HG03280 (cell line): ENCODE results near the gene STX1B.

ENCODE experiments used
- ATAC-seq: cut with Tn5 transposase; IDR thresholded peaks from one replicate; pipeline ENCODE4 v1.9.1; 2021; ENCODE audit warnings: mild to moderate bottlenecking, moderate library complexity; ENCODE audit not compliant: unreplicated experiment

STX1B gene

DNA sequence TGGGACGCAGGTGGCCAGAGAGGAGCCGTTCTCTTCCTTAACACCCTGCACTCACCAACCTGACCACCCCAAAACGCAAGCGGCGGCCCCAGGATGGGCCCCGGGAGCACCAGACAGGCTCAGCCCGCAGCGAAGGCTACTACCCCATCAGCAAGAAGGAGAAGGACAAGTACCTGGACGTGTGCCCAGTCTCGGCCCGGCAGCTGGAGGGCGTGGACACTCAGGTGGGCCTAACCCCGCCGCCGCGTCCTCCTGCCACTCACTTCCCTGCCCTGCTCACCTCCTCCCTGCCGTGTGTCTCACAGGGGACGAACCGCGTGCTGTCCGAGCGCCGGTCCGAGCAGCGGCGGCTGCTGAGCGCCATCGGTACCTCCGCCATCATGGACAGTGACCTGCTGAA, 30.0 kb downstream of the STX1B start:
- no peak for ATAC-seq

DNA sequence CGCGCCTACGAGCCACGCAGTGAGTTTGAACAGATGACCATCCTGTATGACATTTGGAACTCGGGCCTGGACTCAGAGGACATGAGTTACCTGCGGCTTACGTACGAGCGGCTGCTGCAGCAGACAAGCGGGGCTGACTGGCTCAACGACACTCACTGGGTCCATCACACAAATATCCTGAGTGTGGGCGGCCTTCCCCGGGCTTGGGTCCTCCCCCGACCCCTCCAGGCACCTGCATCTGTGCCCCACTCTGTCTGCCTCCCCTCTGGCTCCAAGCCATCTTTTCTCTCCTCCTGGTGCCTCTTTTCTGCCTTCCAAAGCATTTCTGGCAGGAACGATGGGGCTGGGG, 30.4 kb downstream of the STX1B start:
- no peak for ATAC-seq

DNA sequence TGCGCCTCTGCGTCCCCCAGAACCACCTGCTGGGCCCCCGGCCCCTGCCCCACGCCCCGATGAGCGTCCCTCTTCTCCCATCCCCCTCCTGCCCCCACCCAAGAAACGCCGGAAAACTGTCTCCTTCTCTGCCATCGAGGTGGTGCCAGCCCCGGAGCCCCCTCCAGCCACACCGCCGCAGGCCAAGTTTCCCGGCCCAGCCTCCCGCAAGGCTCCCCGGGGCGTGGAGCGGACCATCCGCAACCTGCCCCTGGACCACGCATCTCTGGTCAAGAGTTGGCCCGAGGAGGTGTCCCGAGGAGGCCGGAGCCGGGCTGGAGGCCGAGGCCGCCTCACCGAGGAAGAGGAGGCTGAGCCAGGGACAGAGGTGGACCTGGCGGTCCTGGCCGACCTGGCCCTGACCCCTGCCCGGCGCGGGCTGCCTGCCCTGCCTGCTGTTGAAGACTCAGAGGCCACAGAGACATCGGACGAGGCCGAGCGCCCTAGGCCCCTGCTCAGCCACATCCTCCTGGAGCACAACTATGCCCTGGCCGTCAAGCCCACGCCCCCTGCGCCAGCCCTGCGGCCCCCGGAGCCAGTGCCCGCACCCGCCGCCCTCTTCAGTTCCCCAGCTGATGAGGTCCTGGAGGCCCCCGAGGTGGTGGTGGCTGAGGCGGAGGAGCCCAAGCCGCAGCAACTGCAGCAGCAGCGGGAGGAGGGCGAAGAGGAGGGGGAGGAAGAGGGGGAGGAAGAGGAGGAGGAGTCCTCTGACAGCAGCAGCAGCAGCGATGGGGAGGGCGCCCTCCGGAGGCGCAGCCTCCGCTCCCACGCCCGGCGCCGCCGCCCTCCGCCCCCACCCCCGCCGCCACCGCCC, 31.0 kb downstream of the STX1B start:
- ATAC-seq = no peak

DNA sequence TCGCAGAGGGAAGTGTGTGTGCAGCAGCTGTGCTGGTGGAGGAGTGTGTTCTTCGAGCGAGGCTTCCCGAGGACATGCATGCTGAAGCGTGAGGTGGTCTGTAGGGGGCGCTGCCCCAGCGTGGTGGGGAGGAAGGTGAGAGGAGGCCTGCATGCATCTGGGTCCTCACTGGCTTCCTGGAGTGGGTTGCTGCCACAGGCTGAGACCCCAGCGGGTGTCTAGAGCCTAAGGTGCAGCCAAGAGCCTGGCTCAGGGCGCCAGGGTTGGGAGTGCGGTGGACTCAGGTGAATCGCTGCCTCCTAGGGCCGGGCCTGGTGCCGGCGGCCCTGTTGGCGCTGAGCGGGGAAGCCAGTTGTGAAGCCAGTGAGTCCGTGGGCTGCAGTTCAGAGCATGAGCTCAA, 32.9 kb downstream of the STX1B start:
- ATAC-seq = no peak

DNA sequence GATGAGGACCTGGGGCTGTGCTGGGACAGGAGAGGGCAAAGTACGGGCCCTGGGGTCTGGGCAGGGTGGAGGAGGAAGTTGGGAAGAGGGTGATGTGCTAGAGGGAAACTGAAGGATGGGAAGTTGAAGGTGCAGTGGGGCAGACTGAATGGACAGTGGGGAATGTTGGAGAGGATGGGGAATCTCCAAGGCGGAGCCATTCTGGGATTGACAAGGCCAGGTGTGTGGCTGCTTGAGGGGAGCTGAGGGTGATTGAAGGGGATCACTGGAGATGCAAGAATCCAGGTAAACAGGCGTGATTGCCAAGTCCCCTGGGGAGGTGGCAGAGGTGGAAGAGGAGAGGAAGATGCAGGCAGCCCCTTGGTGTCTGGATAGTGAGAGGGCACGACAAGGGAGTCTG, 34.0 kb downstream of the STX1B start:
- ATAC-seq = no peak

DNA sequence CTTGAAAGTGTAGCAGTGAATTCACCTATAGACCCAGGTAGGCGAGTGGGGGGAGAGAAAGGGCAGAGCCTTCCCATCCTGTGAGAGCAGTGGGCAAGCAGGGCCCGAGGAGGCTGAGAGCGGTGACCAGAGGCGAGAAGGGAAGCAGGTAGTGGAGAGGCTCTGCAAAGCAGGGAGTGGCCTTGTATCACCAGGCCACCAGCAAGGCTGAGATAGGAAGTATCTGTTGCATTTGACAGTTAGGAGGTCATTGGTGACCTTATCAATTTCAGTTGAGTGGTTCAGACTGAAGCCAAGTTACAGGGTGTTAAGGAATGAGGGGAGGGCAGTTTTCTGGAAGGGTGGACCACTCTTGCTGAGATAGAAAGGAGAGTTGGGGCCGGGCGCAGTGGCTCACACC, 36.1 kb downstream of the STX1B start:
- no peak for ATAC-seq

DNA sequence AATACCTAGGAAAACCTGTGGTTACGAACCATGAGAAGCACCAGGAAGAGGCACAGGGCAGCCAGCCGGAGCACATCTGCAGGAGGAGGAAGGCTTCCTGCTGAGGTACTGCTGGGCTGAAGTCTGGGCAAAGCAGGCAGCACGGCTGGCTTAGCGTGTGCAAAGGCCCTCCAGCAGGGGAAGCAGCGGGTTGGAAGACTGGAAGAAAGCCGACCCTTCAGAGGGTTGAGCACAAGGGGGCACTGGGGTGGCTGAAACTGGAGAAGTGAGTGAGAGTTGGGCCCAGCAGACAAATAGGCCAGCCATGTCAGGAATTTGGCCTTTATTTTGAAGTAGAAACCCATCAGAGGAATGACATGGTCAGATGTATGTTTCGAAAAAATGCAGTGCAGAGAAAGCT, 37.6 kb downstream of the STX1B start:
- no peak for ATAC-seq

DNA sequence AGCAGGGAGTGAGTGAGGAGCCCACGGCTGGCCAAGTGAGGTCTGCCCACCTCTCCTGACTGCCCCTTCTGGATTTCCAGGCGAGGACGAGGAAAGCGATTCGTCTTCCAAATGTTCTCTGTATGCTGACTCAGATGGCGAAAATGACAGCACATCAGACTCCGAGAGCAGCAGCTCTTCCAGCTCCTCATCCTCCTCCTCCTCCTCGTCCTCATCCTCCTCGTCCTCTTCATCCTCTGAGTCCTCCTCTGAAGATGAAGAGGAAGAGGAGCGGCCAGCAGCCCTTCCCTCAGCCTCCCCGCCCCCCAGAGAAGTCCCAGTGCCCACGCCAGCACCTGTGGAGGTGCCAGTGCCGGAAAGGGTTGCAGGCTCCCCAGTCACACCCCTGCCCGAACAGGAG, 39.1 kb downstream of the STX1B start:
- no peak for ATAC-seq

DNA sequence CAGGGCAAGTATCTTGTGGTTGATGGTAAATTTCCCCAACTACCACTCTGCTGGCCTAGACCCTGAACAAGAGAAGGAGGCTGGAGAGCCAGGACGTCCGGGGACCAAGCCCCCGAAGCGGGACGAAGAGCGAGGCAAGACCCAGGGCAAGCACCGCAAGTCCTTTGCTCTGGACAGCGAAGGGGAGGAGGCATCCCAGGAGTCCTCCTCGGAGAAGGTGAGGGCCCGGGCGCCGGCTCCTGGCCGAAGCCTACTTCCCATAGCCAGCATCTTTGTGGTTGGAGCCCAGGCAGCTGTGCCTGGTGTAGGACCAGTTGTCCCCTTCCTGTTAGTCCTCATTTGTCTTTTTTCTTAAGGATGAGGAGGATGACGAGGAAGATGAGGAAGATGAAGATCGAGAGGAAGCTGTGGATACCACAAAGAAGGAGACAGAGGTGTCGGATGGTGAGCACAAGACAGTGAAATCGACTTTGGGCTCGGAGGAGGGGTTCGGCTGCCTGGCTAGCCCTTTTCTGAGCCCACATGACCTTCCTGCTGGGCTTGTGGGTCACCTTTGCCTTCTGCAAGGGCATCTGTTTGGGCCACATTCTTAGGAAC, 41.1 kb downstream of the STX1B start:
- no peak for ATAC-seq

DNA sequence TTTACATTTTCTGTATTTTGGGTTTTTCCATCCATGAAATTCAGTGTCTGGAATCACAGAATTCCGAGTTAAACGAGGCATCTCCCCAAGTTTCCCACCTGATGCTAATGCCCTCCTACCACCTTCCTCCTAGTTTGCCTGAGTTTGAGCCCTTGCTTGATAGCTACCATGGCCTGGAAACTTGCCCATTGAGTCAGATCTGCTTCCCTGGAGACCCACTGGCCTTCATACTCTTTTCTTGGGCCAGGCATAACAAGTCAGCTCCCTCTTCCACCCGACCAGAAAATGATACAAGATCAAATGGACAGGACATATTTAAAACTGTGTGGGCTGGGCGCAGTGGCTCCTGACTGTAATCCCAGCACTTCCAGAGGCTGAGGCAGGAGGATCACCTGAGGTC, 42.6 kb downstream of the STX1B start:
- no peak for ATAC-seq

DNA sequence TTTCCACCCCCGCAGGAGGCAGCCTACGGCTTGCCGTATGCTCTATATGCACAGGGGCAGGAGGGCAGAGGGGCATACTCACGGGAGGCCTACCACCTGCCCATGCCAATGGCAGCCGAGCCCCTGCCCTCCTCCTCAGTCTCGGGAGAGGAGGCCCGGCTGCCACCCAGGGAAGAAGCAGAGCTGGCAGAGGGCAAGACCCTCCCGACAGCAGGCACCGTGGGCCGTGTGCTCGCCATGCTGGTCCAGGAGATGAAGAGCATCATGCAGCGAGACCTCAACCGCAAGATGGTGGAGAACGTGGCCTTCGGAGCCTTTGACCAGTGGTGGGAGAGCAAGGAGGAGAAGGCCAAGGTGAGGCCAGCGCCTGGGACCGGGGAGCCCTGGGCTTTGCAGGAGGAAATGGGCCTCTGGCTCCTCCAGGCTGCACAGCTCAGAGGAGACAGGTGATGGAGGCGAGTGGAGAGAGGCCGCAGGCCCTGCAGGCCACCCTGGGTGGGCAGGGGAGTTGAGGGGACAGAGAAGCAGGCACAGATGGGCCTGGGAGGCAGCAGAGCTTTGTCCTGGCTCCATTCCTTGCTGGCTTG, 44.3 kb downstream of the STX1B start:
- no peak for ATAC-seq

DNA sequence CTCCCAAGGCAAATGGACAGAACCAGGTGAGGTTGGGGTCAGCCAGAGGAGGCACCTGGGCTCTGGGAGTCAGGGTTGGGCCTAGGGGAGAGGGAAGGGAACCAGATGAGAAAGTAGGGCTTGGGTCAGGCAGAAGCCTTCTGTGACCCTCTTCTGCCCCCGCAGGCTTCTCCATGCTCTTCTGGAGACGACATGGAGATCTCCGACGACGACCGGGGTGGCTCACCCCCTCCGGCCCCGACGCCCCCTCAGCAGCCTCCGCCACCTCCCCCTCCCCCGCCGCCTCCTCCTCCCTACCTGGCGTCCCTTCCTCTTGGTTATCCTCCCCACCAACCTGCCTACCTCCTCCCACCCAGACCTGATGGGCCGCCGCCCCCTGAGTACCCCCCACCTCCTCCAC, 45.0 kb downstream of the STX1B start:
- no peak for ATAC-seq

DNA sequence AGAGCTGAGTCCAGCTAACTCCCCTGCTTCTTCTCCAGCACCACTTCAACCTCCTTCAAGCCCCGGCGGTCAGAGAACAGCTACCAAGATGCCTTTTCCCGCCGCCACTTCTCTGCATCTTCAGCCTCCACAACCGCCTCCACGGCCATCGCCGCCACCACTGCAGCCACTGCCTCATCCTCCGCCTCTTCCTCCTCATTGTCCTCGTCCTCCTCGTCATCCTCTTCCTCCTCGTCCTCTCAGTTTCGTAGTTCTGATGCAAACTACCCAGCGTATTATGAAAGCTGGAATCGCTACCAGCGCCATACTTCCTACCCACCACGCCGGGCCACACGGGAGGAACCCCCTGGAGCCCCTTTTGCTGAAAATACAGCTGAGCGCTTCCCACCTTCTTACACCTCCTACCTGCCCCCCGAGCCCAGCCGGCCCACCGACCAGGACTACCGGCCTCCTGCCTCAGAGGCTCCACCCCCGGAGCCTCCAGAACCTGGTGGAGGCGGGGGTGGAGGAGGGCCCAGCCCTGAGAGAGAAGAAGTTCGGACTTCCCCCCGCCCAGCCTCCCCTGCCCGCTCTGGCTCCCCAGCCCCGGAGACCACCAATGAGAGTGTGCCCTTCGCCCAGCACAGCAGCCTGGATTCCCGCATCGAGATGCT, 45.7 kb downstream of the STX1B start:
- no peak for ATAC-seq

DNA sequence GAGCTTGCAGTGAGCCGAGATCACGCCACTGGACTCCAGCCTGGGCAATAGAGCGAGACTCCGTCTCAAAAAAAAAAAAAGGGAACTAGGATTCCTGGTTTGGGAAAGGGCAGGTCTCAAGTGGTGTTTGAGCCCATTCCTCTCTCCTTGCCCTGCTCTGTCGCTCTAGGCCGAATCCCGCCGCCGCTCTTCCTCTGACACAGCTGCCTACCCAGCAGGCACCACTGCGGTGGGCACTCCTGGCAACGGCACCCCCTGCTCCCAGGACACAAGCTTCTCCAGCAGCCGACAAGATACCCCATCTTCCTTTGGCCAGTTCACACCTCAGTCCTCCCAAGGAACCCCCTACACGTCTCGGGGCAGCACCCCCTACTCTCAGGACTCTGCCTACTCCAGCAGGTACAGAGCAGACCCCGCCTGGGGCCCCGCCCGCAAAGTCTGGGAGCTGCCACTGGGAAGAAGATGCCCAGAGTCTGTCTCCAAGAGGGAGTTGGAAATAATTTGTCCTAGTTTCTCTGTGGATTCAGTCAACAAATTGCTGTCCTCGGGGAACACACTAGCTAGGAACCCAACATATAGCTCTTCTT, 46.4 kb downstream of the STX1B start:
- ATAC-seq = no peak

DNA sequence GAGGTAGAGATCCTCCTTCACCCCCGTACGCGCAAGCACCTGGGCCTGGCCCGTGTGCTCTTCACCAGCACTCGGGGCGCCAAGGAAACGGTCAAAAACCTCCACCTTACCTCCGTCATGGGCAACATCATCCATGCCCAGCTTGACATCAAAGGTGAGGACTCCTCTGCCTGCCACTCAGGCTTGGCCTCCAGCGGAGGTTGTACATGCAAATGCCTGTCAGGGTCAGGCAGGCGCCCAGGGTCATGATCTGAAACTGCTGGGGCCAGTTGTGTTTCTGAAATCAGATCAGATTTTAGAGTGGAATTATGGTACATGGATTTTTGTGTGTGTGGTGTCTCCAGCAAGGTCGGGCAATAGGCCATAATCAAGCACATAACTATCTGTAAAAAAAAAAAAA, 49.1 kb downstream of the STX1B start:
- no peak for ATAC-seq

DNA sequence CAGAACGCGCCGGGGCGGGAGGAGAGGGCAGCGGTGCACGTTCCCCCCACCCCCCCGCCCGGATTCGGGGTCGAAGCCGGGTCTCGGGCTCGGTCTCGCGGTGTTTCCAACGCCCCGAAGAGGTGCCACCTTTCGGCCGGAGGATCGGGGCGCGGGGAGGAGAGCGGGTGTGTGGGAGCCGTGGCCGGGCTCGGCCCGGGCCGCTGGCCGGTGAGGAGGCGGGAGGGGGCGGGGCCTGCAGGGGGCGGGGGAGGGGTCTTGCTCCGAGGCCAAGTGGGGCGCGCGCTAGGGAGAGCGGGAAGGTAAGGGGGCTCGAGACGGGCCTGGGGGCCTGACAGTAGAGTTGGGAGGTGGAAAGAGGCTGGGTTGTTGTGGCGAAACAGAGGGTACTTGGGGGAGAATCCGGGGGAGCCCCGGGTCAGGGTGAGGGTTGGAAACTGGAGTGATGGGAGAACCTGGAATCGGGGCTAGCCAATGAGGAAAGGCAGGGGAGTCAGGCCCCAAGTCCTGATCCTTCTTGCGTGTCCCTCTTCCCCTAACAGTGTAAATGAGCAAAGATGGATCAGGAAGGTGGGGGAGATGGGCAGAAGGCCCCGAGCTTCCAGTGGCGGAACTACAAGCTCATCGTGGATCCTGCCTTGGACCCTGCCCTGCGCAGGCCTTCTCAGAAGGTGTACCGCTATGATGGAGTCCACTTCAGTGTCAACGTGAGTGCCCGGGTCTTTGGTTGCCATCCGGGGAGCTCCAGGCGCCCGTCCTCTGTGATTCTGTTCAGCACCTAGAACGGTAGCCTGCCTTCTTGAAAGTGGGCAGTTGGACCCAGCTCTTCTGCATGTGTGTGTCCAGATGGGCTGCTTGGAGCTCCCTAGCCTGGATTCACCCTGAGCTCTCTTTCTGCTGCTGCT, 52.0 kb downstream of the STX1B start:
- peak; percentile 28 for ATAC-seq

DNA sequence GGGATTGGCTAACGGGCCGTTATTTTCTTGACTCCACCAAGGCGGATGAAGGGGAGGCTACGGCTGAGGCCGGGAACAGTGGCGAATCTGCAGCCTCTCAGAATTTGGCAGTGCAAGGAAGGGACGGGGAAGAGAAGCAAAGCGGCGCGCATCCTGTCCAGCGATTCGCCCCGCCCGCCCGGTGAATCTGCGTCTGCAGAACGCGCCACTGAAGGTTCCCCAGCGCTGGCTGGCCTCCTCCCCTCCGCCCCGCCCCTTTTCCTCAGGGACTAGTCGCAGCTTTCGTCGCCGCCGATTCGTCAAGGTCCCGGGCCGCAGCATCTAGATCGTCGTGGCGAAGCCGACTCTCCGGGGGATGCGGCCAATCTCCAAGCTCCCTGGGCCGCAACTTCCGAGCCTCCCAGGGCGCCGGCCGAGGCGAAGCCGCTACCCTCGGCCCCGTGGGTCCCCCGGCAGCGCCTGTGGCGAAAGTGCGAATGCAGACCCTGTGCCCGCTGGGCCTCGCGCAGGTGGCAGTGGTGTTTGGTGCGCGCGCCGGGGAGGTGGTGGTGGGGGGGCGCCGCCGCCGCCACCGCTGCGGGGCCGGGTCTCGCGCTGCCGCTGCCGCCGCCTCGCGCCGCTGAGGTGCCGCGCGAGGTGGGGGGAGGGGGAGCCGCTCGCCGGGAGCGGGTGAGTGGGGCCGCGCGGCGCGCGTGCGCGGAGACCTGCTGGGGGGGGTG, 52.8 kb downstream of the STX1B start, which contains the start of gene SETD1A:
TSS of gene SETD1A (plus strand) at position 299 of the 719 bp plus-strand sequence. CDS start 978 bp downstream, outside the sequence.
- ATAC-seq = peak; percentile 71

DNA sequence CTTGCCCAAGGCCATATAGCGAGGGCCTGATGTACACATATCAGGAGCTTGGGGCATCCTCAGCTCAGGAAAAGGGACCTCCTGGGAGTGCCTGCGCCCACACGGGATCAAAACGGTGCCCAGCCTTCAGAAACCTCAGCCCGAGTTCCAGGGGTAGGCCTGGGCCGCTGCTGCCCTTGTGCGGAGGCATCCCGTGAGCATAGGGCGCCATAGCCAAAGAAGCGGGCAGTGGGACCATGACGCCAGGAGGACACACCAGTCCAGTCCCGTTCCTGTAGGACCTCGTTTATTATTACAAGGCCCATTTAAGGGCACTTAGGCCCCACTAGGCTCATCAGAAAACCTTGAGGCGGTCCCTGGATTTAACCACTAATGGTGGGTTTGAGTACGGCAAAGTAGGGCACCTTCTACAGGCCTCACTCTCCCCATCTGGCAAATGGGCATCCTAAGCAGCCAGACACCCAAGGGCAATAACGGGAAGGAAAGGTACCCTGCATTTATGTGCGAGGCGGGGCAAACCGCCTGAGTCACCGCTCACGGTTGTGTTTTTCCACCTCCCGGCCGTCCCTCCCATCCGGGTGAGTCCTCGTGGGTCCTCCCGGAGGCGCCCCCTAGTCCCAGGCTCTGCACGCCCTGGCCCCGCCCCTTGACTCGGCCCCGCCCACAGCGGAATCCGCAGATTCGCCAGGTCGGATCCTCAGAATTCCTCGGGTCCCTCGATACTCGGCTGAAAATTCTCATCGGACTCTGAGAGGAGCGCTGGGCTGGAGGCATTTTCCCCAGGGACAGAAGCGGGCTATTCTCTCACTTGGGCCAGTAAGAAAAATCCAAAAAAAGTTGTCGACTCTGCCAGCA, 53.6 kb downstream of the STX1B start:
- peak; percentile 39 for ATAC-seq

DNA sequence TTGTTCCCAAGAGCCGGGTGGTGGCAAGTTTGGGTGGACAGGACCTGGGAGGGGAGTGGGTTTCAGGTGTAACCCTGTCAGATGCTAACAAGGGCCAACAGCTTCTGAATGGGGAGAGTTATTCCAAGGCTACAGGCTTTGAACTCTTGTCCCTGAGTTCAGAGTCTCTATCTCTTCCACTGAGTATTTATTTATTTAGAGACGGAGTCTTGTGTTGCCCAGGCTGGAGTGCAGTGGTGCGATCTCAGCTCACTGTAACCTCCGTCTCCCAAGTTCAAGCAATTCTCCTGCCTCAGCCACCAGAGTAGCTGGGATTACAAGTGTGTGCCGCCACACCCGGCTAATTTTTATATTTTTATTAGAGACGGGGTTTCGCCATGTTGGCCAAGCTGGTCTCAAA, 55.4 kb downstream of the STX1B start:
- ATAC-seq = no peak
